ENCODE data around the gene MPHOSPH10. TPM values are rescaled to one million over a fixed set of nuclear protein-coding genes. Genes with fewer than 3 reads are reported as not detected.

MPHOSPH10 gene
- total RNA-seq, 4 donors from 2014 or later, result 14.7 to 43.1 (median 21.0) TPM

- intact Hi-C loops (cut with DNase I; ENCODE audit: low total_unique reads), result no loop called here
- Histone ChIP-seq H3K9me3 (no peaks in the 10 kb centered on the region), H3K27ac (no peak overlapping the region), H3K27me3 (no peaks in the 10 kb centered on the region), H3K4me3 (no peak overlapping the region), H3K4me1 (no peaks in the 10 kb centered on the region), H3K36me3 (no peaks in the 10 kb centered on the region)
- no peak for DNase-seq
- TF ChIP-seq POLR2A (IDR thresholded peaks at IDR 0.05) (no peak), CTCF (IDR thresholded peaks at IDR 0.05) (no peak)
Observed at GRCh38 chr2:71108091-71108490, 22.3 kb upstream of the MPHOSPH10 start.

GRCh38 chr2:71113843-71114242 lies 16.6 kb upstream of the MPHOSPH10 start:
- intact Hi-C loops (cut with DNase I; ENCODE audit: low total_unique reads), result no loop called here
- Histone ChIP-seq H3K36me3 (no peaks in the 10 kb centered on the region), H3K27ac (no peak overlapping the region), H3K4me3 (no peak overlapping the region), H3K27me3 (no peaks in the 10 kb centered on the region), H3K4me1 (no peaks in the 10 kb centered on the region), H3K9me3 (no peaks in the 10 kb centered on the region)
- no peak for TF ChIP-seq POLR2A (IDR thresholded peaks at IDR 0.05)
- no peak for TF ChIP-seq CTCF (IDR thresholded peaks at IDR 0.05)
- no peak for DNase-seq

- no peak for DNase-seq
- H3K27ac ChIP-seq, result no peak overlapping the region
- no peaks in the 10 kb centered on the region for H3K36me3 ChIP-seq
- H3K4me3 ChIP-seq, result no peak overlapping the region
- no peaks in the 10 kb centered on the region for H3K27me3 ChIP-seq
- H3K4me1 ChIP-seq, result no peaks in the 10 kb centered on the region
- intact Hi-C loops (cut with DNase I; ENCODE audit: low total_unique reads), result no loop called here
- no peaks in the 10 kb centered on the region for H3K9me3 ChIP-seq
- TF ChIP-seq POLR2A (IDR thresholded peaks at IDR 0.05), result no peak
- TF ChIP-seq CTCF (IDR thresholded peaks at IDR 0.05), result no peak
Observed at GRCh38 chr2:71117063-71117462, 13.4 kb upstream of the MPHOSPH10 start.

GRCh38 chr2:71120195-71120594 lies 10.2 kb upstream of the MPHOSPH10 start:
- Histone ChIP-seq H3K4me1 (no peaks in the 10 kb centered on the region), H3K27ac (no peak overlapping the region), H3K4me3 (no peak overlapping the region), H3K36me3 (no peaks in the 10 kb centered on the region), H3K9me3 (no peaks in the 10 kb centered on the region), H3K27me3 (no peaks in the 10 kb centered on the region)
- DNase-seq, result no peak
- TF ChIP-seq CTCF (IDR thresholded peaks at IDR 0.05) (no peak), POLR2A (IDR thresholded peaks at IDR 0.05) (no peak)
- intact Hi-C loops (cut with DNase I; ENCODE audit: low total_unique reads), result loop anchor here (10.0 kb wide), 1 partner anchor 45 kb away; no protein-coding TSS in a partner anchor

GRCh38 chr2:71121479-71121878 lies 9.0 kb upstream of the MPHOSPH10 start:
- intact Hi-C loops (cut with DNase I; ENCODE audit: low total_unique reads), result loop anchor here (10.0 kb wide), 1 partner anchor 47 kb away; no protein-coding TSS in a partner anchor

More at GRCh38 chr2:71121479-71121878, 9.0 kb upstream of the MPHOSPH10 start:
- no peak for DNase-seq
- Histone ChIP-seq H3K27ac (no peak overlapping the region), H3K36me3 (no peaks in the 10 kb centered on the region), H3K9me3 (no peaks in the 10 kb centered on the region), H3K27me3 (no peaks in the 10 kb centered on the region), H3K4me1 (no peaks in the 10 kb centered on the region), H3K4me3 (no peak overlapping the region)
- TF ChIP-seq CTCF (IDR thresholded peaks at IDR 0.05), result no peak
- no peak for TF ChIP-seq POLR2A (IDR thresholded peaks at IDR 0.05)

Measured in uterus (tissue), 4 donors.